ENCODE results near the gene B4GALT3.

The B4GALT3 gene

DNA sequence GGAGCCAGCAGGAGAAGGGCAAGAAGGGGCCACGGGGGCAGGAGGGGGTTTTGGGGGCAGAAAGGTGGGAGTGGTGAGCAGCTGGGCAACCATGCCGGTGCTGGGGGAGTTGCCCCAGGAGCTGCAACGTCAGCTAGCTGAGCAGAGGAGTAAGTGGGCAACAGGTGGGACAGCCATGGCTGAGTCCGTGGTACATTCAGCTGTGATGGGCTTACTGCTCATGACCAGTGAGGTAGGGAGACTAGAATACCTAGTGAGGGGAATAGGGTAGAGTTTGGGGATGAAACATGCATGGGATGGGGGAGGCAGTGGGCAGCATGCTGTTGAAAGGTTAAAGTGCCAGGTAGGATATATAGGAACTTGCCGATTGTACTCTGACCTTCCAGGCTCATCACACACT is 15.7 kb downstream of the B4GALT3 start:
- no peak for DNase-seq

DNA sequence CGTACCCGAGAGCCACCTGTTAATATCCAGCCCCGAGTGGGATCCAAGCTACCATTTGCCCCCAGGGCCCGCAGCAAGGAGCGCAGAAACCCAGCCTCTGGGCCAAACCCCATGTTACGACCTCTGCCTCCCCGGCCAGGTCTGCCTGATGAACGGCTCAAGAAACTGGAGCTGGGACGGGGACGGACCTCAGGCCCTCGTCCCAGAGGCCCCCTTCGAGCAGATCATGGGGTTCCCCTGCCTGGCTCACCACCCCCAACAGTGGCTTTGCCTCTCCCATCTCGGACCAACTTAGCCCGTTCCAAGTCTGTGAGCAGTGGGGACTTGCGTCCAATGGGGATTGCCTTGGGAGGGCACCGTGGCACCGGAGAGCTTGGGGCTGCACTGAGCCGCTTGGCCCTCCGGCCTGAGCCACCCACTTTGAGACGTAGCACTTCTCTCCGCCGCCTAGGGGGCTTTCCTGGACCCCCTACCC is 16.6 kb downstream of the B4GALT3 start:
- no peak for DNase-seq

DNA sequence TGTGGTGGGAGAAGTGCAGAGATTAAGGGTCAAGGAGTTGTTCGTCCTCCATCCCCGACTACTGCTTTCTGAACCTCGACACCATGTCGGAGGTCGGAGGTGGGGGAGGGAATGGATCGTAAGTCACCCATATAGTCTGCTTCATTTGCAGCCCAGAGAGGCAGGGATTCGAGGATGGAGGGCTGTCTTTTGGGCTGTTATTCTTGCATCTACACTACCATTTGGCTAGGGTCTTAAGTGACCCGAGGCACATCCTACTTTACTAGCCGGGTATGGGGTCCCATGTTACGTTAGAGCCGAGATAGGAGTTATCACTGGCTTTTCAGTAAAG is 17.4 kb downstream of the B4GALT3 start:
- DNase-seq = no peak

DNA sequence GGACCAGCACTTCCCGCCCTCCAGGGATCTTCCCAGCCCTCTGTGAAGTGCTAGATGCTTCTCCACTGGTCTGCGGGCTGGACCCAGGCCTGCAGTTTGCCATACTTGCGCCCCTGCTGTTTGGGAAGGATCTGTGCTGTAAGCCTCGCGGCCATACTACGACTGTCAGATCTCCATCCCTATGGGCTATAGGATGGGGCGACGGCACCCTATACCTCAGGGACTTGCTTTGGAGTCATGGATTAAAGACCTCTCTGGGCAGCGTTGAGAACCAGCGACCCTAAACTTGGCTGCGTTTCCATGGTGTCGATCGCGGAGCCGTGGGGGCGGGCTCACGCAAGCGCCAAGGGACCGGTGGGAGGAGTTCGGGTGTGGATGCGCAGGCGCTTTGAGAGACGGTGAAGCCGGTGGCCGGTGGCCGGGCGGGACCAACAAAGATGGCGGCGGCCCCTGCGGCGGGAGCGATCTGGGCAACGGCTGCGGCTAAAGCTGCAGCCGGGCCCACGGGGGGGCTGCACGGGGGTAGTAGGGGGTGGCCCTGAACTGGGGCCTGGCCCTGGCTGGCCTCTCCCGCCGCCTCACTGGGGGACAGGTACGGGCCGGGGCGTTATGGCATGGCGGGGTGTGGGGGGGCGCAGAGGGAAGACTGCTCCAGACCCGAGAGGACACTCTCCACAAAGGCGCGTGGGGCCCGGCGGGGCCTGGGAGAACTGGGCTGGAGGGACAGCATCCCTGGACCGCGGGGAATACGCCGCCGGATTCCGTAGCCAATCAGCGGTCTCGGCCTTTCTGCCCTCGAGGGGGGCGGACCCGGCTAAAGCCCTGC is 18.0 kb downstream of the B4GALT3 start, which contains the start of gene USP21:
USP21 (plus strand) TSS at position 414 of the 826 bp plus-strand sequence. CDS start 1,141 bp downstream, outside the sequence.
- peak; percentile 93 for DNase-seq

- no peak for DNase-seq
Measured at GRCh38 chr1:161158316-161159010, 18.8 kb downstream of the B4GALT3 start.

- DNase-seq = no peak
Measured at GRCh38 chr1:161157867-161158266, 19.4 kb downstream of the B4GALT3 start.

- DNase-seq = peak; percentile 83
Measured at GRCh38 chr1:161153682-161154337, 23.5 kb downstream of the B4GALT3 start, which contains the start of gene UFC1. Gene UFC1, plus strand, starts transcription at chr1:161153978. Its CDS starts 20 bp downstream, at chr1:161153998.

DNA sequence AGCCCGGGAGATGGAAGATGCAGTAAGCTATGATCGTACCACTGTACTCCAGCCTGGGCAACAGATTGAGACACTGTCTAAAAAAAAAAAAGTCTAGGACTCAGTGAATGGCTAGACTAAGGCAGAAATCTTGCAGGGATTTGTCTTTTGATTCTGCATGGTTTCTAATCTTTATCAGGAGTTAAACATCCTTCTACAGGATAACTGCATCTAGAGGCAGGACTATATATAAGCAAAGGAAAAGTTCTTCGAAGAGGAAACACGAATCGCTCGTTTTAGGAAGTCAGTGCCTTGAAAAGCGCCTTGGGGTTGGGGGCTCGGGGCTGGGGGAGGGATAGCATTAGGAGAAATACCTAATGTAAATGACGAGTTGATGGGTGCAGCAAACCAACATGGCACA is 24.1 kb downstream of the B4GALT3 start:
- DNase-seq = no peak

- DNase-seq = no peak
Measured at GRCh38 chr1:161145832-161146231, 31.5 kb downstream of the B4GALT3 start.

DNA sequence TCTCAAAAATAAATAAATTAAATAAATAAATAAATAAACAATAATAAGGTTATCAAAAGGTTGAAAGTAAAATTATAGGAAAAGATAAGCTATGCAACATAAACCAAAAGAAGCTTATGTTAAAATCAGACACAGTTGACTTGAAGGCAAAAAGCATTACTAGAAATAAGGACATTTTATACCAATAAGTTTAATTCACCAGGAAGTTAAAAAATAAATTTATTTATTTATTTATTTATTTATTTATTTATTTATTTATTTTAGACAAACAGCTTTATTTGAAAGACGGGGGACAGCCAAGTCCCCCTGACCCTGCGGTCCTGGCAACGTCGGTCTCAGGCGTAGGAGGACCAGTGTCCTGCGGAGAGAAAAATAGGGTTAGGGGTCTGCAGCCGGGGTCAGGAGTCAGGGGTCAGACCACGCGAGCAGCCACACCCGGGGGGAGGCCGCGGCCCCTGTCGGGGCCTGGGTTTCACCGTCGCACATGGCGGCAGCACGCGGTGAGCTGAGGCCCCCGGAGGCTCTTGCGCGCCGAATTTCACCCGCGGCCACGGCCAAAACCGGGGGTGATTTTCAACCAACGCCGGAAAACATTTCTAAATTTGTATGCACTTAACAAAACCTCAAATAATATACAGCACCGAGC is 36.4 kb downstream of the B4GALT3 start:
- DNase-seq = no peak

DNA sequence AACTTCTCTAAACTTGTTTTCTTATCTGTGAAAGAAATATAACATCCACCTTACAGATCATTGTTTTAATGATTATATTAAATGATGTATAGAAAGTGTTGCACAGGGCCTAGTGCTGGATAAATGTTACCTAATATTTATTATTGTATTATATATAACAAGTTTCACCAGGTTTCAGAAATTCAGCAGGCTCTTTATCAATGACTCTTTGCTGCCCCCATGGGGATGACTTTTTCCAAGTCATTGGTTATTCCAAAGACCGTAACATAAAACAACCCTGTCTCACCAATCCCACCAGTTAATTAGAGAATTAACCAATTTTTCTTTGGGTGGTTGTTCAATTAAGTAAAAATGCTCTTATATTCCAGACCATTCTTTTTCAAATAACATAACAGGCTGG is 37.5 kb downstream of the B4GALT3 start:
- peak; percentile 33 for DNase-seq

DNA sequence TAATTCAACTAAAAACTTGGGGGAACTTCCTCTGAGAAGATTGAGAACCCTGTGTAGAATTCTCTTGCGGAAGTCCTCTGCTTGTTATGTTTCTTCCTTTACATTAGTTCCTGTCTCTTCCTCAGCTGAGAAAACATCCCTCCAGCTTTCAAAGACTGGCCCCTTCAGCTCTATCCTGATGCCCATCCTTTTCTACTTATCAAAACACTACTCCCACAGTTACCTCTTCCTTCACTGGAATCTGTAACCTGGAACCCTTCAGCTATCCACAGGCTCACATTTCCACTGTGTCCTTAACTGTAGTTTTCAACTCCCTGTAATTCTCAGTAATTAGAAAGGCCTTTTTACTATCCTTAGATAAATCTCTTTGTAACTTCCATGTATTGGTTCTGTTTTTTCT is 38.9 kb downstream of the B4GALT3 start:
- no peak for DNase-seq

DNA sequence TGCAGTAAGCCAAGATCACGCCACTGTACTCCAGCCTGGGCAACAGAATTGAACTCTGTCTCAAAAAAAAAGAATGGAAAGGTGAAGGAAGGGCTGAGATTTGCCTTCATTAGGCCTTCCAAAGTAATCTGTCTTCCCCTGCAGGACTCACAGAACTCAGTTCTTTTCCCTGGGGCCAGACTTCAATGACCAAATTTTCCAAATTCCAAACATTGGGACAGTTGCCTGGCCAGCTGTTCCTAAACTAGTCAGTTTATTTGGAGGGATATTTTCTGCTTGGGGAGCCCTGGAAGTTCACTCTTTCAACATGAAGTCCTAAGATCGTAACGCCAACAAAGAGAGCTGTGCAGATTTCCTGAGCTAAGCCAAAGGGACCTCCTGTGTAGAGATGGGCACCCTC is 39.4 kb downstream of the B4GALT3 start:
- no peak for DNase-seq

GRCh38 chr1:161133220-161133740 is 44.0 kb downstream of the B4GALT3 start:
- DNase-seq = no peak

GRCh38 chr1:161132410-161133219 is 44.7 kb downstream of the B4GALT3 start, which contains the start of gene DEDD:
Gene DEDD, minus strand, starts transcription at chr1:161132667. Its CDS starts 8,205 bp downstream, at chr1:161124462.
- DNase-seq = peak; percentile 93

DNA sequence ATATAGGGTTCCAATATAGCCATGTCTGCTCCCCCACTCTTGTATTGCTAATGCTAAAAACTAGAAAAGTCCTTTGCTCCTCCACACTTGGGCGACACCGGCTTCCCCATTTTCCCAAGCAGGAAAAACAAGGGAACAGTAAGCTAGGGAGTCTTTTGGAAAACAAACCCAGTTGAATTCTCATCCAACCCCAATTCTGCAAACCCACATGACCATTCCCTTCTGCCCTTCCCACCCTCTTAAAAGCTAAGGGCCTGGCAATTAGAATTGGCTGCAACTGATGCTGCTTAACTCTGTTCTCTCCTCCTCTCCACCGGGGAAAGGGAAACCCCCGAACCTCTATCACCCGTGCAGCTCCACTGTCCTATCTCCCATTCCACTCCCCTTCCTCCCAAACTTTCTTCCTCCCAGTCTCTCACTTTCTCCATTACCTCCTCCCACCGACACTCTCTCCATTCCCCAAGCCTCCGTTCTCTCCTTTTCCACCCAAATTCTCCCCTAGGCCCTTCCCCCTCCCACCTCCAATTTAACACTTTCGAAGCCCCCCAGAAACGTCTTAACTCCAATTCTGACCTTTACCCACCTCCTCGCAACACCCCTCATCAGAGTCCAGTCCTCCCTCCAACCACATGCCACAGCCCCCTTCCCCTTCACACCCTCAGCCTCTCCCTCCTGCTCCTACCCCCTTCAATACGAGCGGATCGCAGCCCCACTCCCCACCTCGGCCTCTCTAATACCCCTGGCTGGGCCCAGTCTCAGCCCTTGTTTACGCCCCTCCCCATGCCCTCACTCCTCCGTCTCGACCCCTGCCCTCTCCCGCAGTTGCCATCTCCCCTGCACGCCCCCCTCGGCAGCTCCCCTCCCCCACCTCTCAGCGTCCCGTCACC is 45.5 kb downstream of the B4GALT3 start:
- no peak for DNase-seq

GRCh38 chr1:161130266-161130665 is 47.0 kb downstream of the B4GALT3 start:
- DNase-seq = no peak

GRCh38 chr1:161128591-161129420 is 48.5 kb downstream of the B4GALT3 start:
- no peak for DNase-seq

DNA sequence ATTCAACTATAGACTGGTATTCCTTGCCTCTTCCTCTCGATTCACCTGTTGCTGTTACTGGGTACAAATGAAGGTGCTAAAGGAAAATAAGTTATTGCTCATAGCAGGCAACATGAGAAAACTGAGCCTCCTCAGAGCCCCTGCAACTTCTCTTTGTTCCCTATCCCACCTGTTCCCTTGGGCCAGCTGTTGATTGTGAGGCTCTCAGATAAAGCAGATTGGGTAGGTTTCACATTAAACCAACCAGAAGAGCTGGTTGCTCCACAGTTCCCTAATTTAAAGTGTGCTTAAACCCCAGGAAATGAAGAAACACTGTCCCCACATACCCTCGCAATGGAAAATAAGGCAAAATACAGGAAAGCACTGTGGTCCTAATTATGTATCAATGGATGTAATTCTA is 49.7 kb downstream of the B4GALT3 start:
- DNase-seq = no peak

DNA sequence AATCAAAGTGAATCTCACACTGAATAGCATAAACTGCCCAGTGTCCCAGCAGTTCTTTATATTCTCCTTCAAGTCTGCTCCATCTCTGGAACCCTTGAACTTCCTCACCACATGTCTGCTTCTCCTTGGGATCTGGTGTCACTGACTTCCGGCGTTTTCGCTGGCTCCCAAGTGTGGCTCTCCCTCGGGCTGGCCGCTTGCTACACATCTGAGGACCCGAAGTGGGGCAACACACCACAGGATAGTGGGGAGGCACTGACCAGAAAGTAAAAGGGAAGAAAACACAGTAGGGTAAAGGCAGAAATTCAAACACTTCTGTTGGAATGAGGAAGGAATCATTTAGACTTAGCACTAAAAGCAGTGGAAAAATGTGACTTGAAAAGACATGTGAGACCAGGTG is 54.3 kb downstream of the B4GALT3 start:
- DNase-seq = no peak

All from activated naive CD4-positive, alpha-beta T cell treated with Interleukin-2 at 50 U/mL for 16 hours (primary cell).